Lower leg skin (tissue), 3 donors: ENCODE data around the gene FHL2.

ENCODE experiments used
- POLR2A ChIP-seq, 2 donors: fragments of 450-650 bp; IDR thresholded peaks; one replicate each; pipeline ENCODE4 v1.6.1; 2016 to 2017; ENCODE audit warnings: antibody characterized with exemption in 2 of 2, mild to moderate bottlenecking in 1 of 2, moderate library complexity in 1 of 2
- TF ChIP-seq, protein P1 (sequence below), 3 donors: fragments of 450-650 bp; IDR thresholded peaks; one replicate each; pipeline ENCODE4 v1.5.1; 2016; ENCODE audit warnings: antibody characterized with exemption in 3 of 3, mild to moderate bottlenecking in 3 of 3, moderate library complexity in 2 of 3

DNA sequence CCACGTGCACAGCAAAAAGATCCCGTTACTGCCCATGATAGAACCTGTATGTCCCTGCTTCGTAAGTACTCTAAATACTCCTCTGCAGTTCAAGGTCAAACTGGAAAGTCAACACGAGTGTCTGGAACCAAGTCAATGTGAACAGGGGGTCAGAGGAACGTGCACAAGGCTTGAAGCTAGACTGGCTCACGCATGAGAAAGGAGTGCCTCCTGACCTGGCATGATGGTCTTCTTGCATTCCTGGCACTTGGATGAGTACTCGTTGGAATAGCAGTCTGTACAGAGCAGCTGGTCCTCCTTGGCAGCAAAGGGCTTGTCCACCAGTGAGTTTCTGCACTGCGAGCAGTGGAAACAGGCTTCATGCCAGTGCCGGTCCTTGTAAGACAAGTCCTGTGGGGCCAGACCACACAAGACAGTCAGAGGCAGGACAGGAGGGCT is 25.5 kb downstream of the FHL2 start:
- no peak for TF ChIP-seq POLR2A (IDR thresholded peaks at IDR 0.05)
- TF ChIP-seq, protein P1, sequence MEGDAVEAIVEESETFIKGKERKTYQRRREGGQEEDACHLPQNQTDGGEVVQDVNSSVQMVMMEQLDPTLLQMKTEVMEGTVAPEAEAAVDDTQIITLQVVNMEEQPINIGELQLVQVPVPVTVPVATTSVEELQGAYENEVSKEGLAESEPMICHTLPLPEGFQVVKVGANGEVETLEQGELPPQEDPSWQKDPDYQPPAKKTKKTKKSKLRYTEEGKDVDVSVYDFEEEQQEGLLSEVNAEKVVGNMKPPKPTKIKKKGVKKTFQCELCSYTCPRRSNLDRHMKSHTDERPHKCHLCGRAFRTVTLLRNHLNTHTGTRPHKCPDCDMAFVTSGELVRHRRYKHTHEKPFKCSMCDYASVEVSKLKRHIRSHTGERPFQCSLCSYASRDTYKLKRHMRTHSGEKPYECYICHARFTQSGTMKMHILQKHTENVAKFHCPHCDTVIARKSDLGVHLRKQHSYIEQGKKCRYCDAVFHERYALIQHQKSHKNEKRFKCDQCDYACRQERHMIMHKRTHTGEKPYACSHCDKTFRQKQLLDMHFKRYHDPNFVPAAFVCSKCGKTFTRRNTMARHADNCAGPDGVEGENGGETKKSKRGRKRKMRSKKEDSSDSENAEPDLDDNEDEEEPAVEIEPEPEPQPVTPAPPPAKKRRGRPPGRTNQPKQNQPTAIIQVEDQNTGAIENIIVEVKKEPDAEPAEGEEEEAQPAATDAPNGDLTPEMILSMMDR (IDR thresholded peaks at IDR 0.05): no peak
